HEK293 (cell line): ENCODE data around the gene RASL10A.
A peak's percentile ranks its signal among the peaks of the same experiment; 100 is the strongest.

Source experiments
- CTCF ChIA-PET: fragments of 350-600 bp; formaldehyde crosslinking; extraction: SDS; loops from one replicate; lab custom pipeline; 2021; ENCODE audit warnings: antibody characterized with exemption; lab: Yijun Ruan, JAX
- POLR2A ChIA-PET: fragments of 300-600 bp; formaldehyde crosslinking; extraction: SDS; loops from one replicate; lab custom pipeline; 2020; ENCODE audit warnings: antibody characterized with exemption, inconsistent platforms; lab: Yijun Ruan, JAX
- H3K27ac ChIP-seq: fragments of 200-500 bp; sonication (Bioruptor generic); 2 replicates; pipeline ENCODE4 v1.5.1; 2014; ENCODE audit warnings: low read depth, low read length, control low read depth, inconsistent platforms; ENCODE audit errors: extremely low read depth
- H3K36me3 ChIP-seq, 2 experiments: fragments of 200-500 bp in 1 of 2; sonication (Bioruptor generic) in 1 of 2; 1 replicate in 1 of 2; 2 replicates in 1 of 2; pipeline ENCODE4 v1.5.1; 2014 to 2017; ENCODE audit warnings: inconsistent platforms in 2 of 2, low read length in 2 of 2; ENCODE audit not compliant: control insufficient read depth in 2 of 2, insufficient read depth in 1 of 2
- H3K4me1 ChIP-seq: fragments of 200-500 bp; sonication (Bioruptor generic); 2 replicates; pipeline ENCODE4 v1.5.1; 2014; ENCODE audit warnings: mild to moderate bottlenecking, low read length, inconsistent platforms; ENCODE audit not compliant: control insufficient read depth, insufficient read depth
- H3K4me3 ChIP-seq: 2 replicates; pipeline ENCODE4 v1.5.1; 2011; ENCODE audit warnings: low read depth, mild to moderate bottlenecking, control low read depth, low read length, moderate library complexity
- H3K9me3 ChIP-seq: fragments of 200-500 bp; sonication (Bioruptor generic); 2 replicates; pipeline ENCODE4 v1.5.1; 2014; ENCODE audit warnings: low read depth, low read length, inconsistent platforms; ENCODE audit not compliant: control insufficient read depth, insufficient read depth
- EGR2 ChIP-seq: fragments of 450-650 bp; formaldehyde crosslinking; IDR thresholded peaks from 2 replicates; pipeline ENCODE4 v1.5.1; 2016; ENCODE audit warnings: low read depth, missing biosample characterization, missing genetic modification characterization
- FEZF1 ChIP-seq: fragments of 450-650 bp; formaldehyde crosslinking; IDR thresholded peaks from 2 replicates; pipeline ENCODE4 v1.5.1; 2016; ENCODE audit warnings: missing biosample characterization, missing genetic modification characterization
- GLI4 ChIP-seq: fragments of 450-650 bp; formaldehyde crosslinking; IDR thresholded peaks from 2 replicates; pipeline ENCODE4 v1.5.1; 2016; ENCODE audit warnings: missing biosample characterization, missing genetic modification characterization
- GLIS1 ChIP-seq: fragments of 450-650 bp; formaldehyde crosslinking; IDR thresholded peaks from 2 replicates; pipeline ENCODE4 v1.5.1; 2016; ENCODE audit warnings: missing biosample characterization, missing genetic modification characterization
- KLF10 ChIP-seq: fragments of 450-650 bp; IDR thresholded peaks from 2 replicates; pipeline ENCODE4 v1.5.1; 2018; ENCODE audit warnings: missing biosample characterization, mild to moderate bottlenecking, missing genetic modification characterization
- SCRT1 ChIP-seq: fragments of 450-650 bp; formaldehyde crosslinking; IDR thresholded peaks from 2 replicates; pipeline ENCODE4 v1.5.1; 2016; ENCODE audit warnings: missing biosample characterization, missing genetic modification characterization, borderline replicate concordance
- SCRT2 ChIP-seq: fragments of 450-650 bp; formaldehyde crosslinking; IDR thresholded peaks from 2 replicates; pipeline ENCODE4 v1.5.1; 2016; ENCODE audit warnings: missing biosample characterization, missing genetic modification characterization
- SP2 ChIP-seq: fragments of 450-650 bp; formaldehyde crosslinking; IDR thresholded peaks from 2 replicates; pipeline ENCODE4 v1.5.1; 2016; ENCODE audit warnings: missing biosample characterization, missing genetic modification characterization
- SP7 ChIP-seq: fragments of 450-650 bp; formaldehyde crosslinking; IDR thresholded peaks from 2 replicates; pipeline ENCODE4 v1.5.1; 2016; ENCODE audit warnings: missing biosample characterization, missing genetic modification characterization
- TCF7L2 ChIP-seq: IDR thresholded peaks from 2 replicates; pipeline ENCODE4 v1.6.1; 2011; ENCODE audit warnings: low read depth, mild to moderate bottlenecking, inconsistent platforms, low read length, moderate library complexity, borderline replicate concordance
- ZFHX2 ChIP-seq: fragments of 450-650 bp; formaldehyde crosslinking; conservative IDR thresholded peaks from 2 replicates; pipeline ENCODE4 v1.5.1; 2016; ENCODE audit warnings: missing biosample characterization, missing genetic modification characterization
- ZNF391 ChIP-seq: fragments of 450-650 bp; formaldehyde crosslinking; IDR thresholded peaks from 2 replicates; pipeline ENCODE4 v1.5.1; 2016; ENCODE audit warnings: low read depth, missing biosample characterization, missing genetic modification characterization, borderline replicate concordance
- ZNF521 ChIP-seq: fragments of 450-650 bp; formaldehyde crosslinking; IDR thresholded peaks from 2 replicates; pipeline ENCODE4 v1.5.1; 2017; ENCODE audit warnings: missing biosample characterization, mild to moderate bottlenecking, missing genetic modification characterization
- ZNF76 ChIP-seq: fragments of 450-650 bp; formaldehyde crosslinking; IDR thresholded peaks from 2 replicates; pipeline ENCODE4; 2016; ENCODE audit warnings: low read depth, missing biosample characterization, missing genetic modification characterization, borderline replicate concordance
- TF ChIP-seq, protein P1 (sequence below): fragments of 450-650 bp; formaldehyde crosslinking; IDR thresholded peaks from 2 replicates; pipeline ENCODE4 v1.5.1; 2017; ENCODE audit warnings: missing biosample characterization, missing genetic modification characterization
- TF ChIP-seq, protein P2 (sequence below): fragments of 450-650 bp; formaldehyde crosslinking; IDR thresholded peaks from 2 replicates; pipeline ENCODE4 v1.5.1; 2017; ENCODE audit warnings: missing biosample characterization, missing genetic modification characterization

Gene RASL10A

DNA sequence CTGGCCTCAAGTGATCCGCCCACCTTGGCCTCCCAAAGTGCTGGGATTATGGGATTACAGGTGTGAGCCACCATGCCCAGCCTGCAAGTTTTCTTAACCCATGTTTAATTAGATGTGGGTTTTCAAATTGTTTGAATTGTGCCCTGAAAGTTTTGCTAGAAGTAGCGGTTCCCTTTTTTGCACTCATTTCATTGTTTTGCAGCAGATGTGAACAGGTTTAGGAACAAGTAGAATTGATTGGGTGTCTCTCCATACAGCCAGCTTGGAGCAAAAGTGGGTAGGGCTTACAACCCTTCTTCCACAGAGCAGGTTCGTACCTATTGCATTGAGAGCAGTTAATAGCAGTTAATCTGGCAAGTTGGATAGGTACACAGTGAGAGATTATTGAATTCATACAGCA, 31.3 kb downstream of the RASL10A start:
- ChIA-PET POLR2A (no interaction called here), CTCF (no interaction called here)
- Histone ChIP-seq H3K4me1 (no peaks in the 10 kb centered on the region), H3K4me3 (no peak overlapping the region), H3K9me3 (no peaks in the 10 kb centered on the region), H3K36me3 (peaks cover 95 to 97% of the 10 kb centered on the region in 2 experiments), H3K27ac (no peak overlapping the region)
- TF ChIP-seq KLF10 (no peak), ZNF521 (tag by site-specific recombination) (no peak), SP2 (tag by site-specific recombination) (no peak)

DNA sequence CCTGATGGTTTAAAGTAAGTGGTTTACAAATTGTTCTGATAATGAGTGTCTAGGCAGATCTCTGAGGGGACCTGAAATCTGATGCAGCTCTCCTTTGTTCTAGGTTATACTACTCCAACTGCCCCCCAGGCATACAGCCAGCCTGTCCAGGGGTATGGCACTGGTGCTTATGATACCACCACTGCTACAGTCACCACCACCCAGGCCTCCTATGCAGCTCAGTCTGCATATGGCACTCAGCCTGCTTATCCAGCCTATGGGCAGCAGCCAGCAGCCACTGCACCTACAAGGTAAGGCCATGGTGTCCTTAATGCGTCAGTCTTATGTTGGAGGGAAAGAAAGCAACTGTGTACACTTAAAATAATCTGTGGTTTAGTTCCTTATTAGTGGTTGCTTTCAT, 37.6 kb downstream of the RASL10A start:
- ChIA-PET POLR2A (interaction anchor here (1.8 kb wide), 1 partner anchor 10 kb away, joined by 12 read pairs; no protein-coding TSS in a partner anchor), CTCF (interaction anchor here (1.1 kb wide), 1 partner anchor 10 kb away, joined by 6 read pairs; no protein-coding TSS in a partner anchor)
- H3K27ac ChIP-seq = no peak overlapping the region
- no peaks in the 10 kb centered on the region for H3K9me3 ChIP-seq
- H3K4me1 ChIP-seq = 0 out of 2 replicates have a peak, but pooled peaks cover 2% of the 10 kb centered on the region
- H3K36me3 ChIP-seq = peaks cover 89 to 97% of the 10 kb centered on the region in 2 experiments
- no peak overlapping the region for H3K4me3 ChIP-seq
- no peak for TF ChIP-seq EGR2 (tag by site-specific recombination)
- TF ChIP-seq GLIS1 (tag by site-specific recombination) = peak; percentile 83
- no peak for TF ChIP-seq TCF7L2

DNA sequence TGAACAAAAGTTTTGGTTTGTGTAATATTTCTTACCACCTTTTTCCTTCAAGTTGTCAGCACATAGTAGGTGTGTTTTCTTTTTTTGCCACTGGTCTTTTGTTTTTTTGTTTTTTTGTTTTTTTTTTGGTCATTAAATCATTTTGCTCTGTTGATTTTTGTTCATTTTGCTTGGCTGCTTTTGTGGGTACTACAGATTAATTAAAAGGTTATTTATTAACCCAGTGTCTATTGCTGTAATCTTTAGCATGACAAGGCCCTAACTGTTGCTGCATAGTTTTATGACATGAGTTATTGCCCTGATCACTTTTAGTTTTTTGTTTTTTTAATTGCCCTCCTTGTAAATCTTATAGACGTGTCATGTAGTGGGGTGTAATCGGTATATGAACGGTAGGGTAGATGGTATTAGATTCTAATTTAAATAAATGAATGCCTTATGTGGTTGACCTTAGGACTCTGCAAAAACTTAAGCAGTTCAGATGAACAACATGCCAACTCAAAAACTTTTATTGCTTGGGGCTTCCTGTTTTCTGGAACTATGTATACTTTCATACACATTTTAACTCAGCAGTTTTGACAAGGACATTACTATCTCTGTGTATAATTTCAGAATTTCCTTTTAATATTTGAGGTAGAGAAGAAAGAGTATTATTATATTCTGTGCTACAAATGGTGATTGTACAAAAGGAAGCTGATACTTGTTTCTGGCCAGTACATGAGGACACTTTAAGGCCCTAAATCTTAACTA, 39.5 kb downstream of the RASL10A start:
- POLR2A ChIA-PET = interaction anchor here (1.0 to 1.8 kb wide), 2 partner anchors 9 to 11 kb away, joined by 3 to 12 read pairs; no protein-coding TSS in a partner anchor

DNA sequence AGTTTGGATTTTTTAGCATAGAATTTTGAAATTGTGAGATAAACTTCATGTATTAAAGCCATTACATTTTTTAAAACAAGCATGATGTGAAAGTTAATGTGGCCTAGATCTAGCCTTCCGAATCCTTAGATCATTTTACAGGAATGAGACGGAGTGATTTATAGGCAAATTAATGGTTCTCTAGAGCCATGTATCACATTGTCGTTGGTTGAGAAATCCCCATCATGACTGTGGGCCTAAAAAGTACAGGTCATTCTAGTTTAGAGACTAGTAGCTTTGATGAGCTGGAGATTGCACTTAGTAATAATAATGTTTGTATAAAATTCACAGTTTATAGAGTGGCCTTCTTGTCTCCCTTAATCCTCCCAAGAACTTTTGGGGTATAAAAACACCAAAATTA, 40.3 kb downstream of the RASL10A start:
- peak; percentile 43 for TF ChIP-seq SP7 (tag by site-specific recombination)
- TF ChIP-seq, protein P1, sequence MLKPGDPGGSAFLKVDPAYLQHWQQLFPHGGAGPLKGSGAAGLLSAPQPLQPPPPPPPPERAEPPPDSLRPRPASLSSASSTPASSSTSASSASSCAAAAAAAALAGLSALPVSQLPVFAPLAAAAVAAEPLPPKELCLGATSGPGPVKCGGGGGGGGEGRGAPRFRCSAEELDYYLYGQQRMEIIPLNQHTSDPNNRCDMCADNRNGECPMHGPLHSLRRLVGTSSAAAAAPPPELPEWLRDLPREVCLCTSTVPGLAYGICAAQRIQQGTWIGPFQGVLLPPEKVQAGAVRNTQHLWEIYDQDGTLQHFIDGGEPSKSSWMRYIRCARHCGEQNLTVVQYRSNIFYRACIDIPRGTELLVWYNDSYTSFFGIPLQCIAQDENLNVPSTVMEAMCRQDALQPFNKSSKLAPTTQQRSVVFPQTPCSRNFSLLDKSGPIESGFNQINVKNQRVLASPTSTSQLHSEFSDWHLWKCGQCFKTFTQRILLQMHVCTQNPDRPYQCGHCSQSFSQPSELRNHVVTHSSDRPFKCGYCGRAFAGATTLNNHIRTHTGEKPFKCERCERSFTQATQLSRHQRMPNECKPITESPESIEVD (tag by site-specific recombination) = peak; percentile 34; the same call in 1 of the 2 replicates
- no peak for TF ChIP-seq ZFHX2 (tag by site-specific recombination)
- no peak for TF ChIP-seq ZNF391
- H3K4me3 ChIP-seq = no peak overlapping the region
- H3K9me3 ChIP-seq = no peaks in the 10 kb centered on the region
- peaks cover 69 to 99% of the 10 kb centered on the region in 2 experiments for H3K36me3 ChIP-seq
- H3K27ac ChIP-seq = no peak overlapping the region
- H3K4me1 ChIP-seq = peaks cover 7% of the 10 kb centered on the region
- POLR2A ChIA-PET = no interaction called here
- CTCF ChIA-PET = interaction anchor here (0.7 to 1.8 kb wide), 2 partner anchors 84 to 278 kb away, joined by 3 to 4 read pairs; partner anchors contain the start of gene THOC5

More for the DNA sequence above, 39.5 kb downstream of the RASL10A start:
- TF ChIP-seq, protein P2, sequence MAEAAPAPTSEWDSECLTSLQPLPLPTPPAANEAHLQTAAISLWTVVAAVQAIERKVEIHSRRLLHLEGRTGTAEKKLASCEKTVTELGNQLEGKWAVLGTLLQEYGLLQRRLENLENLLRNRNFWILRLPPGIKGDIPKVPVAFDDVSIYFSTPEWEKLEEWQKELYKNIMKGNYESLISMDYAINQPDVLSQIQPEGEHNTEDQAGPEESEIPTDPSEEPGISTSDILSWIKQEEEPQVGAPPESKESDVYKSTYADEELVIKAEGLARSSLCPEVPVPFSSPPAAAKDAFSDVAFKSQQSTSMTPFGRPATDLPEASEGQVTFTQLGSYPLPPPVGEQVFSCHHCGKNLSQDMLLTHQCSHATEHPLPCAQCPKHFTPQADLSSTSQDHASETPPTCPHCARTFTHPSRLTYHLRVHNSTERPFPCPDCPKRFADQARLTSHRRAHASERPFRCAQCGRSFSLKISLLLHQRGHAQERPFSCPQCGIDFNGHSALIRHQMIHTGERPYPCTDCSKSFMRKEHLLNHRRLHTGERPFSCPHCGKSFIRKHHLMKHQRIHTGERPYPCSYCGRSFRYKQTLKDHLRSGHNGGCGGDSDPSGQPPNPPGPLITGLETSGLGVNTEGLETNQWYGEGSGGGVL (tag by site-specific recombination) = no peak
- no peak for TF ChIP-seq ZNF76
- TF ChIP-seq SCRT2 (tag by site-specific recombination) = peak; percentile 64
- TF ChIP-seq SCRT1 (tag by site-specific recombination) = peak; percentile 48; the same call in 1 of the 2 replicates
- peak; percentile 54; the same call in 1 of the 2 replicates for TF ChIP-seq FEZF1 (tag by site-specific recombination)
- no peak for TF ChIP-seq GLI4 (tag by site-specific recombination)
- TF ChIP-seq, protein P1 (tag by site-specific recombination) = peak; percentile 53
- Histone ChIP-seq H3K27ac (peak overlapping the region; percentile 14; the same call in 1 of the 2 replicates), H3K36me3 (peaks cover 76 to 97% of the 10 kb centered on the region in 2 experiments), H3K4me3 (no peak overlapping the region), H3K9me3 (no peaks in the 10 kb centered on the region), H3K4me1 (peaks cover 3% of the 10 kb centered on the region)
- CTCF ChIA-PET = interaction anchor here (0.6 to 0.7 kb wide), 2 partner anchors 189 to 278 kb away, joined by 3 read pairs; partner anchors contain the start of gene THOC5
